ENCODE results near the gene CEP112. TPM values are rescaled to one million over a fixed set of nuclear protein-coding genes. Genes with fewer than 3 reads are reported as not detected.
A peak's percentile ranks its signal among the peaks of the same experiment; 100 is the strongest.

Gene CEP112
- total RNA-seq, 1 donor from 2014 or later: 13.9 TPM

- Histone ChIP-seq H3K9me3 (ENCODE audit: insufficient read depth, low read depth, low read length) (no peaks in the 10 kb centered on the region), H2AFZ (ENCODE audit: low read depth, low read length) (no peak overlapping the region), H3K4me1 (ENCODE audit: insufficient read depth, low read length) (no peaks in the 10 kb centered on the region), H3K4me3 (ENCODE audit: insufficient read depth, low read depth, low read length) (no peak overlapping the region), H3K9ac (ENCODE audit: low read length) (no peak overlapping the region), H3K79me2 (ENCODE audit: insufficient read depth, low read length) (no peaks in the 10 kb centered on the region), H3K4me2 (ENCODE audit: low read length) (no peak overlapping the region), H3K36me3 (ENCODE audit: insufficient read depth, low read length) (no peaks in the 10 kb centered on the region), H3K27ac (ENCODE audit: low read depth, low read length) (no peak overlapping the region), H4K20me1 (ENCODE audit: insufficient read depth, low read length) (no peaks in the 10 kb centered on the region), H3K27me3 (ENCODE audit: insufficient read depth, low read length) (no peaks in the 10 kb centered on the region)
- H3K4me3 Mint-ChIP-seq (ENCODE audit: unreplicated experiment): no peak overlapping the region
- DNase-seq (ENCODE audit: low read depth): no peak
- H3K27me3 Mint-ChIP-seq (ENCODE audit: low read depth, unreplicated experiment): no peaks in the 10 kb centered on the region
- no peak for TF ChIP-seq EZH2 (IDR thresholded peaks at IDR 0.05; ENCODE audit: insufficient read depth, low read length)
- TF ChIP-seq CTCF (IDR thresholded peaks at IDR 0.05; ENCODE audit: insufficient read depth, low read depth, low read length): no peak
- H3K9me3 Mint-ChIP-seq (ENCODE audit: unreplicated experiment): peaks cover 4% of the 10 kb centered on the region
- peaks cover 2% of the 10 kb centered on the region for H3K36me3 Mint-ChIP-seq (ENCODE audit: low read depth, unreplicated experiment)
- no peak overlapping the region for H3K27ac Mint-ChIP-seq (ENCODE audit: unreplicated experiment)
- no peak for FAIRE-seq
- no peaks in the 10 kb centered on the region for H3K4me1 Mint-ChIP-seq (ENCODE audit: low read depth, unreplicated experiment)
These were observed 225.7 kb downstream of the CEP112 start for GRCh38 chr17:65966072-65966695.

- no peaks in the 10 kb centered on the region for H4K20me1 ChIP-seq (ENCODE audit: insufficient read depth, low read length)
- peaks cover 4% of the 10 kb centered on the region for H3K9me3 Mint-ChIP-seq (ENCODE audit: unreplicated experiment)
- TF ChIP-seq CTCF (IDR thresholded peaks at IDR 0.05; ENCODE audit: insufficient read depth, low read depth, low read length) (no peak), EZH2 (IDR thresholded peaks at IDR 0.05; ENCODE audit: insufficient read depth, low read length) (no peak)
These were observed 228.8 kb downstream of the CEP112 start for GRCh38 chr17:65963179-65963578.

GRCh38 chr17:65959630-65960029, 232.3 kb downstream of the CEP112 start:
- Mint-ChIP-seq H3K27me3 (ENCODE audit: low read depth, unreplicated experiment) (no peaks in the 10 kb centered on the region), H3K36me3 (ENCODE audit: low read depth, unreplicated experiment) (peaks cover 2% of the 10 kb centered on the region), H3K4me1 (ENCODE audit: low read depth, unreplicated experiment) (no peaks in the 10 kb centered on the region), H3K4me3 (ENCODE audit: unreplicated experiment) (no peak overlapping the region), H3K27ac (ENCODE audit: unreplicated experiment) (no peak overlapping the region), H3K9me3 (ENCODE audit: unreplicated experiment) (peaks cover 4% of the 10 kb centered on the region)
- FAIRE-seq (no peak), DNase-seq (ENCODE audit: low read depth) (no peak)
- H3K36me3 ChIP-seq (ENCODE audit: insufficient read depth, low read length): no peaks in the 10 kb centered on the region
- H4K20me1 ChIP-seq (ENCODE audit: insufficient read depth, low read length): no peaks in the 10 kb centered on the region
- H3K4me2 ChIP-seq (ENCODE audit: low read length): no peak overlapping the region
- TF ChIP-seq EZH2 (IDR thresholded peaks at IDR 0.05; ENCODE audit: insufficient read depth, low read length) (no peak), CTCF (IDR thresholded peaks at IDR 0.05; ENCODE audit: insufficient read depth, low read depth, low read length) (no peak)
- no peak overlapping the region for H3K4me3 ChIP-seq (ENCODE audit: insufficient read depth, low read depth, low read length)
- no peak overlapping the region for H3K27ac ChIP-seq (ENCODE audit: low read depth, low read length)
- no peak overlapping the region for H3K9ac ChIP-seq (ENCODE audit: low read length)
- H3K9me3 ChIP-seq (ENCODE audit: insufficient read depth, low read depth, low read length): peaks cover 10% of the 10 kb centered on the region
- H3K79me2 ChIP-seq (ENCODE audit: insufficient read depth, low read length): no peaks in the 10 kb centered on the region
- H3K4me1 ChIP-seq (ENCODE audit: insufficient read depth, low read length): no peaks in the 10 kb centered on the region
- H3K27me3 ChIP-seq (ENCODE audit: insufficient read depth, low read length): no peaks in the 10 kb centered on the region
- no peak overlapping the region for H2AFZ ChIP-seq (ENCODE audit: low read depth, low read length)

More at GRCh38 chr17:65963179-65963578, 228.8 kb downstream of the CEP112 start:
- H2AFZ ChIP-seq (ENCODE audit: low read depth, low read length): no peak overlapping the region
- H3K27me3 Mint-ChIP-seq (ENCODE audit: low read depth, unreplicated experiment): no peaks in the 10 kb centered on the region
- H3K4me2 ChIP-seq (ENCODE audit: low read length): no peak overlapping the region
- H3K4me1 Mint-ChIP-seq (ENCODE audit: low read depth, unreplicated experiment): no peaks in the 10 kb centered on the region
- H3K27ac ChIP-seq (ENCODE audit: low read depth, low read length): no peak overlapping the region
- no peaks in the 10 kb centered on the region for H3K79me2 ChIP-seq (ENCODE audit: insufficient read depth, low read length)
- H3K36me3 Mint-ChIP-seq (ENCODE audit: low read depth, unreplicated experiment): peaks cover 2% of the 10 kb centered on the region
- H3K27me3 ChIP-seq (ENCODE audit: insufficient read depth, low read length): no peaks in the 10 kb centered on the region
- peak; percentile 13 for FAIRE-seq
- H3K36me3 ChIP-seq (ENCODE audit: insufficient read depth, low read length): no peaks in the 10 kb centered on the region
- no peak for DNase-seq (ENCODE audit: low read depth)
- H3K9ac ChIP-seq (ENCODE audit: low read length): no peak overlapping the region
- H3K27ac Mint-ChIP-seq (ENCODE audit: unreplicated experiment): no peak overlapping the region
- H3K4me3 Mint-ChIP-seq (ENCODE audit: unreplicated experiment): no peak overlapping the region
- H3K4me1 ChIP-seq (ENCODE audit: insufficient read depth, low read length): no peaks in the 10 kb centered on the region
- peaks cover 9% of the 10 kb centered on the region for H3K9me3 ChIP-seq (ENCODE audit: insufficient read depth, low read depth, low read length)
- H3K4me3 ChIP-seq (ENCODE audit: insufficient read depth, low read depth, low read length): no peak overlapping the region

Data from astrocyte (in vitro differentiated cells and primary cell).